GM21786 (cell line): ENCODE measurements around the gene SPINK13.
"Not testable (repeated sequence)": the region's sequence is repeated elsewhere in the genome, so short reads cannot be mapped to it uniquely, and the experiment has no call there.

Experiments used
- ATAC-seq: cut with Tn5 transposase; IDR thresholded peaks from one replicate; pipeline ENCODE4 v1.9.1; 2021; ENCODE audit not compliant: unreplicated experiment

The SPINK13 gene, protein sequence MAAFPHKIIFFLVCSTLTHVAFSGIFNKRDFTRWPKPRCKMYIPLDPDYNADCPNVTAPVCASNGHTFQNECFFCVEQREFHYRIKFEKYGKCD

GRCh38 chr5:148268566-148268965 lies at the start of gene SPINK13:
Gene SPINK13 (plus strand): TSS chr5:148268794. CDS start chr5:148270073, 1,279 bp downstream.
- no peak for ATAC-seq

GRCh38 chr5:148221508-148221907 lies 47.1 kb upstream of the SPINK13 start:
- no peak for ATAC-seq

DNA sequence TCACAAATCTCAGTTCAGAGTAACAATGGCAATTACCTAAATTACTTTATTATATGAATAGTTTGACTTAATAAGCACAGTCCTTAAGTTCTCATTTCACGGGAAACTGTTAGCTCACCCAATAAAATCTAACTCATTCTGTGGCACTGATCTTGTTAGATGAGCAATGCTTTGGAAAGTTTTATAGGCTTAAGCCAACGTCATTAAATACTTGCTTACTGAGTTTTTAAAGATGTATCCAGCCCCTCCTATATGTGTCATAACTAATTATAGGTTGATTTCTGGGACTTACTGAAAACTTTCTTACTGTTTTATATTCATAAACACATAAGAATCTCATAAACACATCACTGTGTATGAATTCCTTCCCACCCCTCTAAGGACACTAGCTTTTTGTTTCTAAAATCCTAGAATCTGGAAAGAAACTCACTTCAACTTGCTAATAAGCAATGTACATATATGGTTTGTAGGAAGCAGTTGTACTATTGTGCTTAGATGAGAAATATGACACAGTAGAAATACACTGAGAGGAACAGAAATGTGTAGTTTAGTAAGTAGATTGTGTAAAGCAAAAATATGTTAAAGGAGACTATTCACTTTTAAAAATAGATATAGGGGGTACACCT lies 44.4 kb upstream of the SPINK13 start:
- no peak for ATAC-seq

GRCh38 chr5:148228392-148228984 lies 40.1 kb upstream of the SPINK13 start:
- ATAC-seq, result no peak

- ATAC-seq, result no peak
Observed at GRCh38 chr5:148229840-148230239, 38.8 kb upstream of the SPINK13 start.

GRCh38 chr5:148230240-148230639 lies 38.4 kb upstream of the SPINK13 start:
- no peak for ATAC-seq

DNA sequence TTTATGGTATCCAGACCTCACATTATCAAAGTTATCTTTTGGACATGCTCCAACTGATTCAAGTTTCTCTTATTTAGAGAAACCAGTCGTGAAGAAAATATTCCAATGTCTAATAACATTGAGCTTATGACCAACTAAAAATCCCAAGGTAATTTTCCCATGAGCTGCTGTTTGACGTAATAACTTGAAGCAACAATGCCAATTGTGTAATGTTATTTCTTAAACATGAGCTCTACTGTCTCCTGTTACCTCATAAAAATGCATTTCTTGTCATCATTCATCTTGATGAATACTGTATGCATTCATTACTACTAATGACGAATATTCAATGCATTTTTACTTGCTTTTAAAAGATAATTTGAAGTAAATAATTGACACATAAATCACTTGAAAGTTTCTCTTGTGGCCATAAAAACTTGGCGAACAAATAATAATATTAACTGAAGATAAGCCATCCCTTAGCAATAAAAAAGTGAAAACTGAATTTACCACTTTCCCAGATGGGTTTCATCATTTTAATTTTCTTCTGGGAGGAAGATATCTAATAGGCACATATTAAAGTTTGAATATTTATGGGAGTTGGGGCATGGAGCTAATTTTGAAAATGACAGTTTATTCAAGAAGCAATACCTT lies 30.7 kb upstream of the SPINK13 start:
- ATAC-seq, result no peak

DNA sequence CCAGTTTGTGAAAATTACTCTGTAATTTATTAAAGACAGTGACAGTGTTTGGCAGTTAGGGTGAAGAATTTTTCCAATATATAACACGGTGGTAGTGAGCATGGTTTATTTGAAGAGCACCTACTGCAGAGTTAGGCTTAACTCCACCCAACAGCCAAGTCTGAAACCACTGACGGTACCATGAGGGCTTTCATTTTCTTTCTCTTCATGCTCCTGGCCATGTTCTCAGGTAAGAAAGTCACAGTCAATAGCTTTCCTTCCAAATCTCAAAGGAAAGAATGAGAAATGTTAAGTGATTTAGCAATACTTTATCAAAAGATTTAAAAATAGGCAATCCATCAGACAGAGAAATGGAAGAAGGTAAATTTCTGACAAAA lies 30.2 kb upstream of the SPINK13 start, which contains the start of gene MARCOL:
MARCOL (plus strand) TSS at position 108 of the 377 bp plus-strand sequence; CDS start at position 181, 73 bp downstream.
- ATAC-seq, result no peak

- no peak for ATAC-seq
Observed at GRCh38 chr5:148248894-148249293, 19.7 kb upstream of the SPINK13 start.

DNA sequence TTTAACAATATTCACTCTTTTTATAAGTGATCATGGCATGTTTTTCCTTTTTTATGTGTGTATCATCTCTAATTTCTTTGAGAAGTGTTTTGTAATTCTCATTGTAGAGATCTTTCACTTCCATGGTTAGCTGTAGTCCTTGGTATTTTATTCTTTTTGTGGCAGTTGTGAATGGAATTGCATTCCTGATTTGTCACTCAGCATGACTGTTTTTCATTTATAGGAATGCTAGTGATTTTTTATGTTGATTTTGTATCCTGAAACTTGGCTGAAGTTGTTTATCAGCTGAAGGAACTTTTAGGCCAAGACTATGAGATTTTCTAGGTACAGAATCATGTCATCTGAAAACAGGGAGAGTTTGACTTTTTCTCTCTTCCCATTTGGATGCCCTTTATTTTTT lies 13.1 kb upstream of the SPINK13 start:
- ATAC-seq, result no peak

DNA sequence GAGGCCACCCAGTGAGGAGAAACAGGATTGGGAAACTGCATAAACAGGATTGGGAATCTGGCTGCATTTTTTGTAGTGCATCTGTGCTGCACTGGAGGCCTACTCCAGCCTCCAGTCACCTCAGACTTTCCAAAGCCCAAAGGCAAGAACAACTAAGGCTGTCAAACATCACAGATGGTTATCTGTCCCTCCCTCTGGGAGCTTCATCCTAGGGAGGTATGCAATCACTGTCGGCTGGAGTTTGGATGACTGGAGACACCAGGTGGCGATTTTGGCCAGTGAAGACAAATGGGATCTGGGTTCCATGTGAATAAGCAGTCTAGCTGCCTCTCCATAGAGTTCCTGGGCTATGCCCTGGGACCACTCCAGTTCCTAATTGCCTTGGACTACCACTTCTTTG lies 9.3 kb upstream of the SPINK13 start:
- no peak for ATAC-seq

DNA sequence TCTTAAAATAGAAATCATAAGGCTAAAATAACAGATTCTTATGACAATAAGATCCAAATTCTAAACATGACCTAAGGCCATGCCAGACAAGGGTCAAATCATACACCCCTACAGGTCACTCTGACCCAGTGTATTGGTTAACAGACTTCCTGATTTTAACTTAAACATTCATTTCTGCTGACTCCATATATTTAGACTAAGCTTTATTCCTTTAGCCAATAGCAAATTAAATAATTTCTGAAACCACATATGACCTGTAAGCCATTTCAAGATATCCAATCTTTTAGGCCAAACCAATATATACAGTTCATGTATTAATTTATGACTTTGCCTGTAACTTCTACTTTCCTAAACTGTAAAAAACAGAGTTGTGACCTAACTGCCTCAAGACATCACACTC lies 7.4 kb upstream of the SPINK13 start:
- no peak for ATAC-seq

DNA sequence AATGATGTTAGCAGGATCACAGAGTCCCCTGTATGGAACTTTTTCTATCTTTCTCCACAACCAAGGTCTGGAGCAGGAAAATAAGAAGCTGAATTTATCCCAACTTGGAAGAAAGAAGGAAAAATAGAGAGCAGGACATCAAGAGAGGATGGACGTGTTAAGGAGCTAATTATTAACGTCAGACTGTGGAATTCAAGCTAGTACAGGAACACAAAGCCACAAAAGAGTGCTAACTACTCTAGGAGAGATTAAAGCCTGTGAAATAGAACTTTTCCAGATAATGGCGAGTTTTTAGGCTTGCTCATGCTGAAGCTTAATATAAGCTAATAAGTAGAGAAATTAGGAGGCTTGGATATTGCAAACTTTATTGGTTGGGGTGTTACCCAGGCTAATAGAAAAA lies 632 bp upstream of the SPINK13 start:
- ATAC-seq, result no peak

- not testable (repeated sequence) for ATAC-seq
Observed at GRCh38 chr5:148275129-148275528, 6.5 kb downstream of the SPINK13 start.

GRCh38 chr5:148280893-148281292 lies 12.3 kb downstream of the SPINK13 start:
- ATAC-seq, result not testable (repeated sequence)

- ATAC-seq, result not testable (repeated sequence)
Observed at GRCh38 chr5:148281336-148281735, 12.7 kb downstream of the SPINK13 start.

DNA sequence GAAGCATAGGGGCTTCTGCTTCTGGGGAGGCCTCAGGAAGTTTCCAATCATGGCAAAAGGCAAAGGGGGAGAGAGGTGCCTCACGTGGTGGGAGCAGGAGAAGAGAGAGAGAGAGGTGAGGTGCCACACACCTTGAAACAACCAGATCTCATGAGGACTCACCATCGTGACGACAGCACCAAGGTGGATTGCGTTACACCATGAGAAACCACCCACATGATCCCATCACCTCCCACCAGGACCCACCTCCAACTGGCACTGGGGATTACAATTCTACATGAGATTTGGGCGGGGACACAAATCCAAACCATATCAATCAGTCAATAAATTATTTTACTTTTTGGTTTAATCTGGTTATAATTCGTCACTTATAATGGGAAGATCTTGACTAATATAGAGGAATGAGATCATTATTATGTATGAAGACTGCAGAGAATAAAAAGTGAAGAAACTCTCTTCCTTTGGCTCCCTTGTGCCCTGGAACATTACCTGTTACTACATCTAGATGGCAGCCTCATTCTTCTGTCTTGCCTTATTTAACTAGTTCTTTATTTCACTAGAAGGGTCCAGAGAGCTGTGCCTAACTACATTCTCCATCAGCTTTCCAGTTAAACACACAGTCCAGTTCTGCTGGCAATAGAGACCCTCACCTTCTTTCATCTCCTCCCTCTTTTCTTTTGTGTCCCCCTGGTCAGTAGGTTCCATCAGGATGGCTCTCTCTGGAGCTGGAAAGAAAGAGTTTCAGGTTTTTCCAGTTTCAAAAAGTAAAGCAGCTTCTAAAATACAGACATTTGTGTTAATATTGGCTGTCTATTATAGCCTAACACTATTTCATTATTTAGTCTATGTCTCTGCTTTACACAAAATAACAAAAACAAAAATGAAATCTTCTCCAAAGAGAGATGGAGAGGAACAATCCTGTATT lies 21.9 kb downstream of the SPINK13 start:
- ATAC-seq, result no peak

GRCh38 chr5:148297731-148298130 lies 29.1 kb downstream of the SPINK13 start:
- no peak for ATAC-seq

- ATAC-seq, result no peak
Observed at GRCh38 chr5:148306446-148306845, 37.9 kb downstream of the SPINK13 start.

DNA sequence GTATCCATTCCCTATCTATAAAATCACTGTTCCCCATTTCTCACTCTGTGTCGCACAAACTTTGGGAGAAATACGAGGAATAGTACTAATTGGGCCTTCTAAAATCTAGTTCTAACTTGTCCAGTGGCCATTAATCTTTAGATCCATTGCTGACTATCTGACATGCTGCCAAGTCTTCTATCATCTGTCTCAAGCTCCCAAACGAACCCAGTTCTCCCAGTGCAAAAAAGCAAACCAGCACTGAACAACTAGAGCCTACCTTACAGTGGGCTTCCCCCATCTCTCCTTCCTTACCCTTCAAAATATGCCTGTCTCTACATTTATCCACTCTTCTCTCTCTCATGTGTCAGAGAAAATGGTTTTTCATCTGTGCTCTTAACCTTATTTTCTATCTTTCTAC lies 40.4 kb downstream of the SPINK13 start:
- no peak for ATAC-seq

DNA sequence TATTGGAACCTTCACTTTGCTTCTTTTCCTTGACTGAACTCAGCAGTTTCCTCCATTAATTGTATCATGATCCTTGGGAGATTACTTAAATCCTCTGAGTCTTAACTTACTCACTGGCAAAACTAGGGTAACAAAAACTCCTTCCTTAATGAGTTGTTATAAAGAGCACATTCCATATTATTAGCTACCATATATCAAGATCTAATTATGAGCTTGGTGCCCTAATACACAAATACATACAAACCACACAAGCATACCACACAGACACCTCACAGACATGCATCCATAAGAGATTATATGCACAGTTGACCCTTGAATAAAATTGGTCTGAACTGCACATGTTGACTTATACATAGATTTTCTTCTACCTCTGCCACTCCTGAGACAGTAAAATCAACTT lies 41.2 kb downstream of the SPINK13 start:
- no peak for ATAC-seq
